ENCODE data around the gene MAEA.

MAEA gene

GRCh38 chr4:1255151-1255550 lies 34.5 kb upstream of the MAEA start:
- H3K4me3 ChIP-seq (ENCODE audit: control insufficient read depth, low read depth, low read length): no peak overlapping the region
- DNase-seq (ENCODE audit: low read depth): no peak
- TF ChIP-seq CTCF (IDR thresholded peaks at IDR 0.05; ENCODE audit: control insufficient read depth, insufficient read depth, low read depth, low read length, missing control alignments): no peak

- H3K4me3 ChIP-seq (ENCODE audit: control insufficient read depth, low read depth, low read length): no peak overlapping the region
- TF ChIP-seq CTCF (IDR thresholded peaks at IDR 0.05; ENCODE audit: control insufficient read depth, insufficient read depth, low read depth, low read length, missing control alignments): no peak
- no peak for DNase-seq (ENCODE audit: low read depth)
These were observed 34.0 kb upstream of the MAEA start for GRCh38 chr4:1255699-1256098.

- peak; percentile 2 for TF ChIP-seq CTCF (IDR thresholded peaks at IDR 0.05; ENCODE audit: control insufficient read depth, insufficient read depth, low read depth, low read length, missing control alignments)
- H3K4me3 ChIP-seq (ENCODE audit: control insufficient read depth, low read depth, low read length): no peak overlapping the region
These were observed 31.2 kb upstream of the MAEA start for GRCh38 chr4:1258457-1258856.

GRCh38 chr4:1259966-1260365 lies 29.7 kb upstream of the MAEA start:
- no peak for TF ChIP-seq CTCF (IDR thresholded peaks at IDR 0.05; ENCODE audit: control insufficient read depth, insufficient read depth, low read depth, low read length, missing control alignments)
- DNase-seq (ENCODE audit: low read depth): no peak

More at GRCh38 chr4:1258457-1258856, 31.2 kb upstream of the MAEA start:
- no peak for DNase-seq (ENCODE audit: low read depth)

GRCh38 chr4:1260418-1261106 lies 29.1 kb upstream of the MAEA start:
- no peak for DNase-seq (ENCODE audit: low read depth)

More at GRCh38 chr4:1259966-1260365, 29.7 kb upstream of the MAEA start:
- H3K4me3 ChIP-seq (ENCODE audit: control insufficient read depth, low read depth, low read length): no peak overlapping the region

GRCh38 chr4:1261107-1261928 lies 28.4 kb upstream of the MAEA start:
- no peak for TF ChIP-seq CTCF (IDR thresholded peaks at IDR 0.05; ENCODE audit: control insufficient read depth, insufficient read depth, low read depth, low read length, missing control alignments)
- no peak overlapping the region for H3K4me3 ChIP-seq (ENCODE audit: control insufficient read depth, low read depth, low read length)
- no peak for DNase-seq (ENCODE audit: low read depth)

More at GRCh38 chr4:1260418-1261106, 29.1 kb upstream of the MAEA start:
- TF ChIP-seq CTCF (IDR thresholded peaks at IDR 0.05; ENCODE audit: control insufficient read depth, insufficient read depth, low read depth, low read length, missing control alignments): no peak
- H3K4me3 ChIP-seq (ENCODE audit: control insufficient read depth, low read depth, low read length): no peak overlapping the region
